HepG2 (cell line): ENCODE results near the gene TDRD1. TPM values are rescaled to one million over a fixed set of nuclear protein-coding genes. Genes with fewer than 3 reads are reported as not detected.

Experiments
- ATAC-seq: fragments of 200-7000 bp; cut with Tn5 transposase; 3 replicates; pipeline ENCODE4 v1.9.1; 2020; ENCODE audit warnings: mild to moderate bottlenecking, moderate library complexity
- BruUV-seq: library from RNA; stranded (reverse); fragments of 400-500 nt; replicated peaks from 2 replicates; lab custom pipeline; 2021; lab: Mats Ljungman, UMichigan
- CTCF ChIA-PET: fragments of 300-600 bp; formaldehyde crosslinking; extraction: SDS; loops from one replicate; lab custom pipeline; 2021; ENCODE audit warnings: low total read pairs, inconsistent platforms, low intra/inter-chr PET ratio; lab: Yijun Ruan, JAX
- POLR2A ChIA-PET: fragments of 350-600 bp; sonication (Branson Sonifier 250); formaldehyde crosslinking; loops from one replicate; lab custom pipeline; 2020; ENCODE audit warnings: antibody characterized with exemption, inconsistent platforms; lab: Yijun Ruan, JAX
- DNase-seq: peaks from one replicate; pipeline ENCODE4 v3.0.0-alpha.2; 2015; ENCODE audit warnings: low spot score
- FAIRE-seq: peaks from 3 replicates; lab custom pipeline; 2011; peaks lifted over from hg19 to GRCh38; lab: Jason Lieb, UNC
- H2AFZ ChIP-seq: one replicate; pipeline ENCODE4 v1.6.1; 2011; ENCODE audit warnings: low read length, inconsistent platforms
- H3K27ac ChIP-seq: fragments of 300-600 bp; 3 replicates; pipeline ENCODE4 v1.8.0; 2011; ENCODE audit warnings: mixed run types, mild to moderate bottlenecking, mixed read lengths, low read length, inconsistent platforms; ENCODE audit not compliant: insufficient read depth; ENCODE audit errors: extremely low read length
- H3K27me3 ChIP-seq, 2 experiments: fragments of 200-600 bp in 1 of 2; 2 replicates in 1 of 2; 3 replicates in 1 of 2; pipeline versions ENCODE4 v1.6.0 to v1.8.0; 2011; ENCODE audit warnings: low read length in 2 of 2, mild to moderate bottlenecking in 2 of 2, moderate library complexity in 2 of 2, inconsistent platforms in 1 of 2; ENCODE audit not compliant: insufficient read depth in 2 of 2, control insufficient read depth in 1 of 2
- H3K36me3 ChIP-seq, 2 experiments: fragments of 200-600 bp in 1 of 2; replicated peaks in 1 of 2; 2 replicates in 1 of 2; 3 replicates in 1 of 2; pipeline versions ENCODE4 v1.5.1 to v1.8.0; 2011; ENCODE audit warnings: low read length in 2 of 2, inconsistent platforms in 1 of 2; ENCODE audit not compliant: insufficient read depth in 2 of 2, control insufficient read depth in 1 of 2
- H3K4me1 ChIP-seq: 2 replicates; pipeline ENCODE4 v1.5.1; 2012; ENCODE audit warnings: low read length, inconsistent platforms; ENCODE audit not compliant: insufficient read depth
- H3K4me2 ChIP-seq: 2 replicates; pipeline ENCODE4 v1.6.0; 2011; ENCODE audit warnings: low read depth, low read length, inconsistent platforms
- H3K4me3 ChIP-seq, 3 experiments: fragments of 200-600 bp in 1 of 3; sonication (generic), shearing (Covaris generic) in 1 of 3; replicated peaks in 1 of 3; 2 replicates each; pipeline ENCODE4 v1.5.1; 2011 to 2016; ENCODE audit warnings: low read length in 3 of 3, inconsistent platforms in 2 of 3, low read depth in 2 of 3, mild to moderate bottlenecking in 2 of 3, control low read depth in 1 of 3, mixed read lengths in 1 of 3; ENCODE audit not compliant: insufficient read depth in 1 of 3
- H3K79me2 ChIP-seq: one replicate; pipeline ENCODE4 v1.6.1; 2011; ENCODE audit warnings: low read length, inconsistent platforms; ENCODE audit not compliant: insufficient read depth
- H3K9ac ChIP-seq: 2 replicates; pipeline ENCODE4 v1.6.0; 2011; ENCODE audit warnings: mild to moderate bottlenecking, low read depth, low read length, inconsistent platforms; ENCODE audit not compliant: insufficient read depth
- H3K9me3 ChIP-seq: 2 replicates; pipeline ENCODE4 v1.5.1; 2012; ENCODE audit warnings: mild to moderate bottlenecking, low read length
- H4K20me1 ChIP-seq: 2 replicates; pipeline ENCODE4 v1.6.0; 2011; ENCODE audit warnings: inconsistent platforms, mild to moderate bottlenecking, low read length, moderate library complexity; ENCODE audit not compliant: insufficient read depth
- ARNT2 ChIP-seq: sonication (generic); formaldehyde crosslinking; IDR thresholded peaks from 2 replicates; pipeline ENCODE4 v1.8.0; 2022; ENCODE audit warnings: mild to moderate bottlenecking, low read depth, missing genetic modification reagents, moderate library complexity
- BCL6 ChIP-seq: IDR thresholded peaks from 2 replicates; pipeline ENCODE4 v1.6.1; 2016; ENCODE audit warnings: missing genetic modification reagents, missing compliant biosample characterization
- BRD4 ChIP-seq: sonication (generic); formaldehyde crosslinking; IDR thresholded peaks from 2 replicates; pipeline ENCODE4 v1.4.0; 2020; ENCODE audit warnings: missing genetic modification reagents
- FOSL1 ChIP-seq: sonication (generic); formaldehyde crosslinking; IDR thresholded peaks from 2 replicates; pipeline ENCODE4 v1.9.0; 2021; ENCODE audit warnings: missing genetic modification reagents, borderline replicate concordance
- FOXO1 ChIP-seq: sonication (generic); formaldehyde crosslinking; IDR thresholded peaks from 2 replicates; pipeline ENCODE4 v1.4.0; 2020; ENCODE audit warnings: missing genetic modification reagents
- GLMP ChIP-seq: sonication (generic); formaldehyde crosslinking; IDR thresholded peaks from 2 replicates; pipeline ENCODE4 v1.9.0; 2021; ENCODE audit warnings: missing genetic modification reagents, mild to moderate bottlenecking, borderline replicate concordance
- MAFG ChIP-seq: sonication (generic); formaldehyde crosslinking; IDR thresholded peaks from 2 replicates; pipeline ENCODE4 v1.5.1; 2020; ENCODE audit warnings: mild to moderate bottlenecking, missing genetic modification reagents
- MED8 ChIP-seq: sonication (generic); formaldehyde crosslinking; IDR thresholded peaks from 2 replicates; pipeline ENCODE4 v1.8.1; 2023; ENCODE audit warnings: mild to moderate bottlenecking, missing genetic modification reagents; ENCODE audit not compliant: insufficient replicate concordance
- PITX1 ChIP-seq: sonication (generic); formaldehyde crosslinking; IDR thresholded peaks from 2 replicates; pipeline ENCODE4 v1.5.1; 2020; ENCODE audit warnings: mild to moderate bottlenecking, missing genetic modification reagents
- SMAD3 ChIP-seq: sonication (generic); formaldehyde crosslinking; IDR thresholded peaks from 2 replicates; pipeline ENCODE4 v1.4.0; 2020; ENCODE audit warnings: missing genetic modification reagents
- TBX3 ChIP-seq: fragments of 450-650 bp; IDR thresholded peaks from 2 replicates; pipeline ENCODE4 v1.6.1; 2017; ENCODE audit warnings: antibody characterized with exemption, mild to moderate bottlenecking, inconsistent platforms, borderline replicate concordance
- THAP11 ChIP-seq: IDR thresholded peaks from 2 replicates; pipeline ENCODE4 v1.6.1; 2016; ENCODE audit warnings: missing biosample characterization, missing genetic modification reagents
- ZBTB8A ChIP-seq: sonication (generic); formaldehyde crosslinking; IDR thresholded peaks from 2 replicates; pipeline ENCODE4 v1.4.0; 2020; ENCODE audit warnings: mild to moderate bottlenecking, low read depth, missing genetic modification reagents, borderline replicate concordance
- ZNF33A ChIP-seq: sonication (generic); formaldehyde crosslinking; IDR thresholded peaks from 2 replicates; pipeline ENCODE4 v1.5.1; 2020; ENCODE audit warnings: missing genetic modification reagents, mild to moderate bottlenecking, moderate library complexity, borderline replicate concordance
- ZNF512 ChIP-seq: sonication (generic); formaldehyde crosslinking; IDR thresholded peaks from 2 replicates; pipeline ENCODE4 v1.4.0; 2020; ENCODE audit warnings: mild to moderate bottlenecking, missing genetic modification reagents
- WGBS: methylation state at CpG from one replicate; pipeline ENCODE4 v1.1.6; 2017; ENCODE audit warnings: low lambda C conversion rate; 5-methylcytosine and 5-hydroxymethylcytosine counted together
- in situ Hi-C: cut with HindIII; loops from 2 replicates; pipeline ENCODE4 v1.10.0; 2017; ENCODE audit warnings: low pct_unique_long_range_greater_than_20kb; ENCODE audit not compliant: extremely low pct_ligation_motif_present
- intact Hi-C: fragments of 100-400 bp; cut with micrococcal nuclease; formaldehyde crosslinking; loops from one replicate; pipeline ENCODE4 v1.10.0; 2022; ENCODE audit not compliant: unreplicated experiment
- polyA plus RNA-seq, 8 experiments: library from polyadenylated mRNA; depleted of rRNA in 3 of 8; stranded (reverse) in 7 of 8; unstranded in 1 of 8; fragments of >200 nt; fragmentation: Illumina TruSeq in 4 of 8; extraction: Trizol in 4 of 8; gene quantifications; 2 replicates each; pipeline versions ENCODE4 v1.2.1 to v1.2.3, GENCODE V29; 2011 to 2016; ENCODE audit warnings: low read depth in 4 of 8, missing spikeins in 1 of 8, mixed read lengths in 1 of 8; ENCODE audit not compliant: insufficient read depth in 1 of 8
- total RNA-seq, 5 experiments: library from RNA; depleted of rRNA; stranded (reverse); fragments of >200 nt; fragmentation: Illumina TruSeq; extraction: Trizol; gene quantifications; 2 replicates each; pipeline ENCODE4 v1.2.3, GENCODE V29; 2016; ENCODE audit warnings: low read depth in 1 of 5
- TF ChIP-seq, protein P1 (sequence below): sonication (generic); formaldehyde crosslinking; IDR thresholded peaks from 2 replicates; pipeline ENCODE4 v1.8.0; 2022; ENCODE audit warnings: low read depth, missing genetic modification reagents
- TF ChIP-seq, protein P2 (sequence below): IDR thresholded peaks from 2 replicates; pipeline ENCODE4 v1.6.1; 2016; ENCODE audit warnings: low read depth, control low read depth
- TF ChIP-seq, protein P3 (sequence below): sonication (generic); formaldehyde crosslinking; IDR thresholded peaks from 2 replicates; pipeline ENCODE4 v1.4.0; 2020; ENCODE audit warnings: mild to moderate bottlenecking, low read depth, missing genetic modification reagents

TDRD1 gene
- total and polyA plus RNA-seq, 2 of the 13 experiments (the other 11 are each of a cell fraction or from before 2014, with no cell fraction given), result not detected

DNA sequence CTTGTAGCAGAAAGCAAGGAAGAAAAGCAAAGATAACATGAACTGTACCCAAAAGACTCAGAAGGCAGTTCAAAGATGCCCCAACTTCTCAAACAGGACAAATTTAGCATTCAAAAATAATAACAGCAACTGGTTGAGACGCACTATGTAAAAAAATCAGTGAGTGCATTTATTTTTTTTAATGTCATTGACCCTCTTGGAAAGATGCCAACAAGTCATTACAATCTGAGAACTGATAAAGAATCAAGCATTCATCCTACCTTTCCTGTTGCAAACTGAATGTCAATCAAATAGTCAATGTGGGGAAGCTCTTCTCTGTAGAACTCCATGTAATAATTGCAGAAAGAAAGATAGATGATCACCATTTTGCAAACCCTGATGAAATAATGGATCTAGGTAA is 3.5 kb upstream of the TDRD1 start (continued):
- TF ChIP-seq, protein P1, sequence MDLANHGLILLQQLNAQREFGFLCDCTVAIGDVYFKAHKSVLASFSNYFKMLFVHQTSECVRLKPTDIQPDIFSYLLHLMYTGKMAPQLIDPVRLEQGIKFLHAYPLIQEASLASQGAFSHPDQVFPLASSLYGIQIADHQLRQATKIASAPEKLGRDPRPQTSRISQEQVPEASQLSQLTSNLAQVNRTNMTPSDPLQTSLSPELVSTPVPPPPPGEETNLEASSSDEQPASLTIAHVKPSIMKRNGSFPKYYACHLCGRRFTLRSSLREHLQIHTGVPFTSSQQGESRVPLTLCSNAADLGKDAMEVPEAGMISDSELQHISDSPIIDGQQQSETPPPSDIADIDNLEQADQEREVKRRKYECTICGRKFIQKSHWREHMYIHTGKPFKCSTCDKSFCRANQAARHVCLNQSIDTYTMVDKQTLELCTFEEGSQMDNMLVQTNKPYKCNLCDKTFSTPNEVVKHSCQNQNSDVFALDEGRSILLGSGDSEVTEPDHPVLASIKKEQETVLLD (CRISPR knock-in tag), result no peak
- TF ChIP-seq SMAD3 (CRISPR knock-in tag) (no peak), MED8 (CRISPR knock-in tag) (no peak), MAFG (no peak), ARNT2 (CRISPR knock-in tag) (no peak), ZBTB8A (CRISPR knock-in tag) (no peak), PITX1 (CRISPR knock-in tag) (no peak), ZNF33A (no peak), FOXO1 (no peak), TBX3 (no peak), THAP11 (CRISPR knock-in tag) (no peak), BCL6 (CRISPR knock-in tag) (no peak)

DNA sequence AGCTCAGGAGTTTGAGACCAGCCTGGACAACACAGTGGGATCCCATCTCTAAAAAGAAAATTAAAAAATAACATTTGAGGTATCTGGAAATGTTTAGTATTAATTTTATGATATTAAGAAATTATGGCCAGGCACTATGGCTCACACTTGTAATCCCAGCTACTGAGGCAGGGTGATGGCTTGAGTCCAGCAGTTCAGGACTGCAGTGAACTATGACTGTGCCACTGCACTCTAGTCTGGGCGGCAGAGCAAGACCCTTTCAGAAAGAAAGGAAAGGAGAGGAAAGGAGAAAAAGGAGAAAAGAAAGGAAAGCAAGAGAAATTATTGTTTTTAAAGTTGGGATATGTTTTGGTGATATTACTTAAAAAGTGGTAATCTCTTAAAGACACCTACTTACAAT is 2.6 kb upstream of the TDRD1 start:
- H3K79me2 ChIP-seq, result peaks cover 25% of the 10 kb centered on the region
- WGBS, result 62% methylated on average over 1 of the region's 1 CpG
- no peak for FAIRE-seq
- no peak for TF ChIP-seq ZNF512 (CRISPR knock-in tag)
- TF ChIP-seq GLMP (CRISPR knock-in tag), result no peak
- no peak for TF ChIP-seq BRD4
- TF ChIP-seq FOSL1 (CRISPR knock-in tag), result no peak
- TF ChIP-seq, protein P2, sequence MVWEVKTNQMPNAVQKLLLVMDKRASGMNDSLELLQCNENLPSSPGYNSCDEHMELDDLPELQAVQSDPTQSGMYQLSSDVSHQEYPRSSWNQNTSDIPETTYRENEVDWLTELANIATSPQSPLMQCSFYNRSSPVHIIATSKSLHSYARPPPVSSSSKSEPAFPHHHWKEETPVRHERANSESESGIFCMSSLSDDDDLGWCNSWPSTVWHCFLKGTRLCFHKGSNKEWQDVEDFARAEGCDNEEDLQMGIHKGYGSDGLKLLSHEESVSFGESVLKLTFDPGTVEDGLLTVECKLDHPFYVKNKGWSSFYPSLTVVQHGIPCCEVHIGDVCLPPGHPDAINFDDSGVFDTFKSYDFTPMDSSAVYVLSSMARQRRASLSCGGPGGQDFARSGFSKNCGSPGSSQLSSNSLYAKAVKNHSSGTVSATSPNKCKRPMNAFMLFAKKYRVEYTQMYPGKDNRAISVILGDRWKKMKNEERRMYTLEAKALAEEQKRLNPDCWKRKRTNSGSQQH (CRISPR knock-in tag), result no peak
- TF ChIP-seq, protein P3, sequence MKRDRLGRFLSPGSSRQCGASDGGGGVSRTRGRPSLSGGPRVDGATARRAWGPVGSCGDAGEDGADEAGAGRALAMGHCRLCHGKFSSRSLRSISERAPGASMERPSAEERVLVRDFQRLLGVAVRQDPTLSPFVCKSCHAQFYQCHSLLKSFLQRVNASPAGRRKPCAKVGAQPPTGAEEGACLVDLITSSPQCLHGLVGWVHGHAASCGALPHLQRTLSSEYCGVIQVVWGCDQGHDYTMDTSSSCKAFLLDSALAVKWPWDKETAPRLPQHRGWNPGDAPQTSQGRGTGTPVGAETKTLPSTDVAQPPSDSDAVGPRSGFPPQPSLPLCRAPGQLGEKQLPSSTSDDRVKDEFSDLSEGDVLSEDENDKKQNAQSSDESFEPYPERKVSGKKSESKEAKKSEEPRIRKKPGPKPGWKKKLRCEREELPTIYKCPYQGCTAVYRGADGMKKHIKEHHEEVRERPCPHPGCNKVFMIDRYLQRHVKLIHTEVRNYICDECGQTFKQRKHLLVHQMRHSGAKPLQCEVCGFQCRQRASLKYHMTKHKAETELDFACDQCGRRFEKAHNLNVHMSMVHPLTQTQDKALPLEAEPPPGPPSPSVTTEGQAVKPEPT, result no peak

More for the DNA sequence above, 2.6 kb upstream of the TDRD1 start:
- Histone ChIP-seq H3K4me2 (no peak overlapping the region), H3K4me3 (no peak overlapping the region), H3K4me1 (peaks cover 18% of the 10 kb centered on the region), H4K20me1 (no peaks in the 10 kb centered on the region), H3K27ac (no peak overlapping the region), H3K36me3 (no peaks in the 10 kb centered on the region), H3K9me3 (no peaks in the 10 kb centered on the region), H3K27me3 (no peaks in the 10 kb centered on the region; a peak in 1 of 5 replicates), H2AFZ (no peak overlapping the region), H3K9ac (no peak overlapping the region)
- ATAC-seq (no peak), DNase-seq (no peak)
- CTCF ChIA-PET, result no interaction called here
- in situ Hi-C loops (no loop called here), intact Hi-C loops (no loop called here)
- no TSS peak for BruUV-seq
- POLR2A ChIA-PET, result no interaction called here
